GM12878 (cell line): ENCODE data around the gene UNC5CL. TPM values are rescaled to one million over a fixed set of nuclear protein-coding genes. Genes with fewer than 3 reads are reported as not detected.

Source experiments
- ATAC-seq: fragments of 200-7000 bp; cut with Tn5 transposase; 3 replicates; pipeline ENCODE4 v1.9.1; 2020; ENCODE audit warnings: mild to moderate bottlenecking, moderate library complexity
- BruUV-seq: library from RNA; stranded (reverse); fragments of 400-500 nt; replicated peaks from 2 replicates; lab custom pipeline; 2021; lab: Mats Ljungman, UMichigan
- CTCF ChIA-PET: fragments of 300-600 bp; sonication (Branson Sonifier 250); formaldehyde crosslinking; extraction: SDS; loops from one replicate; lab custom pipeline; 2021; ENCODE audit warnings: inconsistent platforms; lab: Yijun Ruan, JAX
- POLR2A ChIA-PET: fragments of 350-600 bp; formaldehyde crosslinking; extraction: SDS; loops from one replicate; lab custom pipeline; 2021; ENCODE audit warnings: inconsistent platforms; lab: Charles Lee
- RAD21 ChIA-PET: fragments of 300-600 bp; sonication (Branson Sonifier 250); formaldehyde crosslinking; loops from one replicate; lab custom pipeline; 2023; ENCODE audit warnings: antibody characterized with exemption; ENCODE audit not compliant: unreplicated experiment; lab: Charles Lee
- SMC1A ChIA-PET: fragments of 300-600 bp; sonication (Branson Sonifier 250); formaldehyde crosslinking; loops from one replicate; lab custom pipeline; 2023; ENCODE audit not compliant: unreplicated experiment, uncharacterized antibody; lab: Charles Lee
- DNase-seq: peaks from one replicate; pipeline ENCODE4 v3.0.0-alpha.2; 2011; ENCODE audit warnings: low read depth, low spot score
- FAIRE-seq: peaks from 3 replicates; lab custom pipeline; 2011; peaks lifted over from hg19 to GRCh38; lab: Jason Lieb, UNC
- H2AFZ ChIP-seq: 2 replicates; pipeline ENCODE4 v1.6.0; 2011; ENCODE audit warnings: low read depth, low read length, control low read depth; ENCODE audit not compliant: control insufficient read depth
- H3K27ac ChIP-seq: 2 replicates; pipeline ENCODE4 v1.5.1; 2011; ENCODE audit warnings: control low read depth; ENCODE audit not compliant: control insufficient read depth, insufficient read depth
- H3K27me3 ChIP-seq, 2 experiments: replicated peaks in 1 of 2; 2 replicates each; pipeline versions ENCODE4 v1.6.0 to v1.6.1; 2011; ENCODE audit warnings: low read length in 1 of 2; ENCODE audit not compliant: control insufficient read depth in 2 of 2, insufficient read depth in 2 of 2
- H3K36me3 ChIP-seq, 2 experiments: 2 replicates each; pipeline ENCODE4 v1.5.1; 2011; ENCODE audit warnings: low read length in 1 of 2; ENCODE audit not compliant: control insufficient read depth in 2 of 2, insufficient read depth in 2 of 2
- H3K4me1 ChIP-seq: 2 replicates; pipeline ENCODE4 v1.6.1; 2011; ENCODE audit warnings: mild to moderate bottlenecking, low read length, moderate library complexity, mixed read lengths; ENCODE audit not compliant: control insufficient read depth, insufficient read depth
- H3K4me2 ChIP-seq: 2 replicates; pipeline ENCODE4 v1.6.0; 2011; ENCODE audit warnings: control low read depth; ENCODE audit not compliant: control insufficient read depth, insufficient read depth
- H3K4me3 ChIP-seq: fragments of 200-600 bp; sonication (generic); 2 replicates; pipeline ENCODE4 v1.5.1; 2016
- H3K79me2 ChIP-seq: 2 replicates; pipeline ENCODE4 v1.6.0; 2011; ENCODE audit warnings: low read length; ENCODE audit not compliant: control insufficient read depth, insufficient read depth
- H3K9ac ChIP-seq: 2 replicates; pipeline ENCODE4 v1.8.0; 2011; ENCODE audit warnings: low read length, control low read depth, mixed read lengths; ENCODE audit not compliant: control insufficient read depth, insufficient read depth
- H3K9me3 ChIP-seq: replicated peaks from 3 replicates; pipeline ENCODE4 v1.5.1; 2011; ENCODE audit warnings: mild to moderate bottlenecking, low read length; ENCODE audit not compliant: control insufficient read depth, insufficient read depth
- H4K20me1 ChIP-seq: 2 replicates; pipeline ENCODE4 v1.6.0; 2011; ENCODE audit not compliant: control insufficient read depth, insufficient read depth
- CHD2 ChIP-seq: IDR thresholded peaks from 2 replicates; pipeline ENCODE4 v1.6.1; 2011; ENCODE audit warnings: low read depth, low read length, improper control_type of control experiment, borderline replicate concordance
- E2F4 ChIP-seq: IDR thresholded peaks from 2 replicates; pipeline ENCODE4 v1.6.1; 2012; ENCODE audit warnings: low read depth, low read length, improper control_type of control experiment
- ESRRA ChIP-seq: IDR thresholded peaks from 2 replicates; pipeline ENCODE4 v1.6.1; 2012; ENCODE audit warnings: mild to moderate bottlenecking, low read length, improper control_type of control experiment
- FOS ChIP-seq: IDR thresholded peaks from 3 replicates; pipeline ENCODE4 v1.6.1; 2011; ENCODE audit warnings: borderline replicate concordance; ENCODE audit not compliant: insufficient read length; ENCODE audit errors: extremely low read depth
- NBN ChIP-seq: fragments of 450-650 bp; IDR thresholded peaks from 2 replicates; pipeline ENCODE4 v1.6.1; 2016
- NFIC ChIP-seq: IDR thresholded peaks from 2 replicates; pipeline ENCODE4 v1.6.1; 2012; ENCODE audit warnings: low read depth, mild to moderate bottlenecking, inconsistent platforms, low read length, moderate library complexity
- NFYA ChIP-seq: IDR thresholded peaks from 2 replicates; pipeline ENCODE4 v1.6.1; 2011; ENCODE audit warnings: low read depth, mild to moderate bottlenecking, low read length, improper control_type of control experiment, borderline replicate concordance
- RFX5 ChIP-seq: IDR thresholded peaks from 2 replicates; pipeline ENCODE4 v1.6.1; 2011; ENCODE audit warnings: low read depth, low read length, improper control_type of control experiment
- SP1 ChIP-seq: IDR thresholded peaks from one replicate; pipeline ENCODE4 v1.6.1; 2011; ENCODE audit warnings: low read depth, low read length
- TARDBP ChIP-seq: IDR thresholded peaks from 2 replicates; pipeline ENCODE4 v1.6.1; 2016; ENCODE audit warnings: borderline replicate concordance
- TCF3 ChIP-seq: IDR thresholded peaks from 2 replicates; pipeline ENCODE4 v1.6.1; 2012; ENCODE audit warnings: low read depth, mild to moderate bottlenecking, low read length, borderline replicate concordance; ENCODE audit not compliant: insufficient read depth
- ZNF217 ChIP-seq: fragments of 450-650 bp; IDR thresholded peaks from 2 replicates; pipeline ENCODE4 v1.6.1; 2017; ENCODE audit warnings: antibody characterized with exemption, mild to moderate bottlenecking
- ZNF384 ChIP-seq: IDR thresholded peaks from 2 replicates; pipeline ENCODE4 v1.6.1; 2012; ENCODE audit warnings: low read depth, mild to moderate bottlenecking, low read length, improper control_type of control experiment, borderline replicate concordance
- ZZZ3 ChIP-seq: IDR thresholded peaks from 2 replicates; pipeline ENCODE4 v1.6.1; 2011; ENCODE audit warnings: low read depth; ENCODE audit not compliant: control insufficient read depth, insufficient read length
- WGBS: methylation state at CpG from one replicate; pipeline ENCODE4 v1.1.6; 2016; ENCODE audit warnings: low lambda C conversion rate; ENCODE audit not compliant: insufficient replicate concordance, insufficient coverage; ENCODE audit errors: missing lambda C conversion rate; 5-methylcytosine and 5-hydroxymethylcytosine counted together
- in situ Hi-C: fragments of 300-500 bp; cut with MboI; formaldehyde crosslinking; loops from 9 replicates; pipeline ENCODE4 v1.14.3; 2018; ENCODE audit warnings: mixed read lengths
- intact Hi-C: fragments of 100-400 bp; cut with micrococcal nuclease; formaldehyde crosslinking; loops from one replicate; pipeline ENCODE4 v1.14.2; 2022; ENCODE audit not compliant: unreplicated experiment
- polyA plus RNA-seq, 11 experiments: library from polyadenylated mRNA; depleted of rRNA in 4 of 11; unstranded in 6 of 11; stranded (reverse) in 5 of 11; fragments of >200 nt; fragmentation: Nextera tagmentation in 4 of 11; fragmentation: Illumina TruSeq in 1 of 11; extraction: Ambion mirVana in 4 of 11; extraction: Trizol in 1 of 11; gene quantifications; 1 replicate in 1 of 11; 2 replicates in 10 of 11; pipeline versions ENCODE4 v1.2.1 to v1.2.3, GENCODE V29; 2011 to 2016; ENCODE audit warnings: inconsistent platforms in 2 of 11, missing spikeins in 2 of 11, low read depth in 1 of 11
- total RNA-seq, 4 experiments: library from RNA; depleted of rRNA in 3 of 4; stranded (reverse); fragments of >200 nt in 3 of 4; fragmentation: Illumina TruSeq in 1 of 4; extraction: Trizol in 1 of 4; gene quantifications; 2 replicates each; pipeline versions ENCODE4 v1.2.1 to v1.2.3, GENCODE V29; 2013 to 2021
- TF ChIP-seq, protein P1 (sequence below): IDR thresholded peaks from 2 replicates; pipeline ENCODE4 v1.6.1; 2011; ENCODE audit warnings: low read depth, mild to moderate bottlenecking, low read length, moderate library complexity, borderline replicate concordance; ENCODE audit errors: extremely low read depth

UNC5CL gene
- total and polyA plus RNA-seq, 10 of the 15 experiments (the other 5 are each of a cell fraction or from before 2014, with no cell fraction given): 0.11 to 1.2 (median 0.46) TPM; not detected in 1

GRCh38 chr6:40982917-40983316 is 56.1 kb downstream of the UNC5CL start:
- Histone ChIP-seq H3K4me3 (no peak overlapping the region), H2AFZ (no peak overlapping the region), H3K27me3 (no peaks in the 10 kb centered on the region; a peak in 1 of 4 replicates), H3K36me3 (no peaks in the 10 kb centered on the region), H3K4me1 (no peaks in the 10 kb centered on the region), H3K79me2 (no peaks in the 10 kb centered on the region)
- in situ Hi-C loops: no loop called here
- 0% methylated on average over 1 of the region's 1 CpG for WGBS
- ATAC-seq: no peak
- ChIA-PET CTCF (no interaction called here), SMC1A (interaction anchor here (1.0 kb wide), 1 partner anchor 10 kb away, joined by 3 read pairs; no protein-coding TSS in a partner anchor), POLR2A (no interaction called here)
- BruUV-seq: no TSS peak
- FAIRE-seq: no peak
- DNase-seq: no peak
- TF ChIP-seq NFYA (no peak), NFIC (no peak), NBN (no peak), SP1 (no peak), ESRRA (no peak)
- TF ChIP-seq, all 136 proteins: peak for 0
- RAD21 ChIA-PET: no interaction called here
- Histone ChIP-seq H3K9ac (no peak overlapping the region), H3K4me2 (no peak overlapping the region), H4K20me1 (no peaks in the 10 kb centered on the region), H3K27ac (no peak overlapping the region), H3K9me3 (no peaks in the 10 kb centered on the region)
- intact Hi-C loops: no loop called here

DNA sequence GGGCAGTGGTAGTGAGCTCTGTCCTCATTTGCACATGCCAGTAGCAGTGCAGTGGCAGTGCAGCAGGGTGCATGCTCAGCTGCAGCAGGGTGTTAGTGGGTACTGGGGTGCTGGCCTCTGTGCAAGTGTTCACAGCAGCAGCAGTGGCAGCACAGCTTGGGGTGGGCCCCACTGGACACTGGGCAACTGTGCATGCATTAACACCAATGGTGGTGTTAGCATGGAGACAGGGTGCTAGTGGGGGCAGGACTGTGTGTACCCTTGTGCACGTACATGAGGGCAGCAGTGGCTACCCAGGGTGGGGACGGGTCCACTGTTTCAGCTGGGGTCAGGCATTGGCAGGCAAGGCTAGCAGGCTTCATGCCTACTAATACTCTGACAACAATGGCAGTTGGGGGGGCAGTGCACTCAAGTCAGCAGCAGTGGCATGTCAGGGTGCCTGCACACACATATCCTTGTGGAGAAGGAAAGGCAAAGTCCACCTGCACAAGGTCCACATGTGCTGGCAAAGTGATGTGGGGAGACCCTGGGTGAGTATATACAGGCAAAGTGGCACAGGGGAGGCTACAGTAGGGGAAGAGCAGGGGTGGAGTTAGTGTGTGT is 60.2 kb downstream of the UNC5CL start:
- no peaks in the 10 kb centered on the region for H3K9me3 ChIP-seq
- CTCF ChIA-PET: no interaction called here
- ATAC-seq (no peak), FAIRE-seq (no peak), DNase-seq (no peak)
- WGBS: 5% methylated on average over 2 of the region's 2 CpGs
- SMC1A ChIA-PET: no interaction called here
- no TSS peak for BruUV-seq
- POLR2A ChIA-PET: no interaction called here
- H4K20me1 ChIP-seq: no peaks in the 10 kb centered on the region
- in situ Hi-C loops (no loop called here), intact Hi-C loops (no loop called here)
- no peak overlapping the region for H3K27ac ChIP-seq
- no peaks in the 10 kb centered on the region for H3K27me3 ChIP-seq
- H3K79me2 ChIP-seq: no peaks in the 10 kb centered on the region
- no peak overlapping the region for H3K4me2 ChIP-seq
- H3K4me1 ChIP-seq: no peaks in the 10 kb centered on the region
- no peaks in the 10 kb centered on the region for H3K36me3 ChIP-seq
- RAD21 ChIA-PET: no interaction called here
- H3K9ac ChIP-seq: no peak overlapping the region
- H3K4me3 ChIP-seq: no peak overlapping the region
- H2AFZ ChIP-seq: no peak overlapping the region
- TF ChIP-seq RFX5: no peak
- no peak for TF ChIP-seq CHD2
- TF ChIP-seq ZZZ3: no peak
- TF ChIP-seq ZNF384: no peak
- TF ChIP-seq, protein P1, sequence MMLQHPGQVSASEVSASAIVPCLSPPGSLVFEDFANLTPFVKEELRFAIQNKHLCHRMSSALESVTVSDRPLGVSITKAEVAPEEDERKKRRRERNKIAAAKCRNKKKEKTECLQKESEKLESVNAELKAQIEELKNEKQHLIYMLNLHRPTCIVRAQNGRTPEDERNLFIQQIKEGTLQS: no peak
- no peak for TF ChIP-seq TARDBP
- TF ChIP-seq ZNF217: no peak
- TF ChIP-seq TCF3: no peak
- no peak for TF ChIP-seq FOS
- no peak for TF ChIP-seq E2F4
